Liver (tissue), 3 donors: ENCODE measurements around the gene PDE2A.

Experiments
- GABPA ChIP-seq, 2 donors: IDR thresholded peaks in 1 of 2; conservative IDR thresholded peaks in 1 of 2; 2 replicates each; pipeline ENCODE4 v1.6.1; 2016; ENCODE audit warnings: antibody characterized with exemption in 2 of 2, mild to moderate bottlenecking in 1 of 2, moderate library complexity in 1 of 2
- JUND ChIP-seq, 2 donors: IDR thresholded peaks; 2 replicates each; pipeline ENCODE4 v1.6.1; 2016; ENCODE audit warnings: antibody characterized with exemption in 2 of 2
- RAD21 ChIP-seq, 2 donors: IDR thresholded peaks; 2 replicates each; pipeline ENCODE4 v1.6.1; 2016; ENCODE audit warnings: antibody characterized with exemption in 2 of 2, mild to moderate bottlenecking in 2 of 2
- TF ChIP-seq, protein P1 (sequence below): fragments of 150-350 bp; IDR thresholded peaks from 2 replicates; pipeline ENCODE4 v1.5.1; 2017; ENCODE audit warnings: improper control_type of control experiment, low read depth, low read length; ENCODE audit not compliant: missing input control
- TF ChIP-seq, protein P2 (sequence below): IDR thresholded peaks from 2 replicates; pipeline ENCODE4 v1.6.1; 2016; ENCODE audit warnings: antibody characterized with exemption
- TF ChIP-seq, protein P3 (sequence below): IDR thresholded peaks from 2 replicates; pipeline ENCODE4 v1.6.1; 2016; ENCODE audit warnings: antibody characterized with exemption
- donor health status: healthy.
- donor health status: healthy.

DNA sequence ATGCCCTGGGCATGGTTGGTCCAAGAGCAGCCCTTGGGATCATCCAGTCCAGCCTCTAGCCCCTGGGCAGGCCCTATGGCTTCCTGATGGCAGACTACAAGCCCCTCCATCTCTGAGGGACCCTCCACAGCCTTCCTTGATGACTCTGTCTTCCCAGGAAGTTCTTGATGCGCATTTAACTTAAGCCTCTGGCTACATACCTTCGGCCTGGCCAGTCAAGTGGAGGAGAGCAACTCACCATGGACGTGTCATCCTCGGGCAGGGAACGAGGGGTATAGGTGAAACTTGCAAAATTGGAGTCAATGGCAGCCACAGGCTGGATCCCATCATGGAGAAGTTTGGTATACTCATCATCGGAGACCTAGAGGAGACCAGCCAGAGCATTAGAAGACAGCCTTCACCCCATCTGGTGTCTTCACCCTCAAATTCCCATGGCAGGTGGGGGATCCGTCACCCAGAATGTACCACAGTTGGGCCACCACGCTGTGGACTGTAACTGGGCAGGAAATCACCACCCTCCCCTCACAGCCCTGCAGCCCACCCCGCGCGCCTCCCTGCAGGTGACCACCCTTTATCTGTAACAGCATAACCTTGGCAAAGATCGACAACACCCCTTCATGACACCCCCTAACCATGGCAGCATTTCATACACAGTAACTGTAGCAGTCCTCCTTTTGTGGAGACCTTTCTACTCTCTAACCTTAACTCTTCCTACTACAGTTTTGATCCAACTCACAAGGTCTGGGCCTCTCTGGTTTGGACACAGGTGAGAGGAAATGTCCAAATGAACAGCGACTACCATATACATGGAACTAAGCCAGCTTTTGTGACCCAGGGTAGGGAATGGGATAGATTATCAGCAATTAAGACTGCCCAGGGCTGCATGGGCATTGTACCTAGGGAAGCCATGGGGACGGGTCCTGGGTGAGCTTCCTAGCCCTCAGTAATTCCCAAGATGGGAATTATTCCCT is 91.7 kb downstream of the PDE2A start:
- TF ChIP-seq RAD21 (IDR thresholded peaks at IDR 0.05) (no peak), JUND (IDR thresholded peaks at IDR 0.05) (no peak), GABPA (IDR thresholded peaks at IDR 0.05 in 1 of 2, conservative IDR thresholded peaks at IDR 0.05 in 1 of 2) (no peak)
- TF ChIP-seq, protein P1, sequence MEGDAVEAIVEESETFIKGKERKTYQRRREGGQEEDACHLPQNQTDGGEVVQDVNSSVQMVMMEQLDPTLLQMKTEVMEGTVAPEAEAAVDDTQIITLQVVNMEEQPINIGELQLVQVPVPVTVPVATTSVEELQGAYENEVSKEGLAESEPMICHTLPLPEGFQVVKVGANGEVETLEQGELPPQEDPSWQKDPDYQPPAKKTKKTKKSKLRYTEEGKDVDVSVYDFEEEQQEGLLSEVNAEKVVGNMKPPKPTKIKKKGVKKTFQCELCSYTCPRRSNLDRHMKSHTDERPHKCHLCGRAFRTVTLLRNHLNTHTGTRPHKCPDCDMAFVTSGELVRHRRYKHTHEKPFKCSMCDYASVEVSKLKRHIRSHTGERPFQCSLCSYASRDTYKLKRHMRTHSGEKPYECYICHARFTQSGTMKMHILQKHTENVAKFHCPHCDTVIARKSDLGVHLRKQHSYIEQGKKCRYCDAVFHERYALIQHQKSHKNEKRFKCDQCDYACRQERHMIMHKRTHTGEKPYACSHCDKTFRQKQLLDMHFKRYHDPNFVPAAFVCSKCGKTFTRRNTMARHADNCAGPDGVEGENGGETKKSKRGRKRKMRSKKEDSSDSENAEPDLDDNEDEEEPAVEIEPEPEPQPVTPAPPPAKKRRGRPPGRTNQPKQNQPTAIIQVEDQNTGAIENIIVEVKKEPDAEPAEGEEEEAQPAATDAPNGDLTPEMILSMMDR = no peak
- TF ChIP-seq, protein P2, sequence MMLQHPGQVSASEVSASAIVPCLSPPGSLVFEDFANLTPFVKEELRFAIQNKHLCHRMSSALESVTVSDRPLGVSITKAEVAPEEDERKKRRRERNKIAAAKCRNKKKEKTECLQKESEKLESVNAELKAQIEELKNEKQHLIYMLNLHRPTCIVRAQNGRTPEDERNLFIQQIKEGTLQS = no peak
- TF ChIP-seq, protein P3, sequence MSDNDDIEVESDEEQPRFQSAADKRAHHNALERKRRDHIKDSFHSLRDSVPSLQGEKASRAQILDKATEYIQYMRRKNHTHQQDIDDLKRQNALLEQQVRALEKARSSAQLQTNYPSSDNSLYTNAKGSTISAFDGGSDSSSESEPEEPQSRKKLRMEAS = no peak
